Esophagus squamous epithelium (tissue), 5 donors: ENCODE data around the gene CHD6. TPM values are rescaled to one million over a fixed set of nuclear protein-coding genes. Genes with fewer than 3 reads are reported as not detected.

Experiments
- DNase-seq: peaks from one replicate; lab custom pipeline; 2025; lab: John Stamatoyannopoulos, UW
- H3K27ac ChIP-seq, 4 donors: fragments of 200-600 bp; sonication (generic); one replicate each; pipeline ENCODE4 v1.5.1; 2016 to 2019; ENCODE audit warnings: mild to moderate bottlenecking in 1 of 4
- H3K27me3 ChIP-seq, 4 donors: fragments of 200-600 bp; sonication (generic); 1 replicate in 3 of 4; 2 replicates in 1 of 4; pipeline versions ENCODE4 v1.5.1 to v1.6.0; 2017 to 2021; ENCODE audit warnings: antibody characterized with exemption in 1 of 4
- H3K36me3 ChIP-seq, 3 donors: fragments of 200-600 bp; sonication (generic); one replicate each; pipeline ENCODE4 v1.5.1; 2016 to 2019
- H3K4me1 ChIP-seq, 3 donors: fragments of 200-600 bp; sonication (generic); one replicate each; pipeline ENCODE4 v1.5.1; 2017 to 2019
- H3K4me3 ChIP-seq, 4 donors: fragments of 200-600 bp; sonication (generic); 1 replicate in 3 of 4; 2 replicates in 1 of 4; pipeline ENCODE4 v1.5.1; 2016 to 2019; ENCODE audit warnings: mild to moderate bottlenecking in 2 of 4, moderate library complexity in 1 of 4
- H3K9me3 ChIP-seq, 3 donors: fragments of 200-600 bp; sonication (generic); one replicate each; pipeline ENCODE4 v1.5.1; 2016 to 2019
- POLR2A ChIP-seq, 4 donors: fragments of 450-650 bp; IDR thresholded peaks; one replicate each; pipeline ENCODE4 v1.6.1; 2017; ENCODE audit warnings: antibody characterized with exemption in 4 of 4, mild to moderate bottlenecking in 4 of 4, moderate library complexity in 3 of 4
- WGBS, 2 donors: methylation state at CpG; one replicate each; pipeline ENCODE4 v1.1.5; 2018; 5-methylcytosine and 5-hydroxymethylcytosine counted together
- intact Hi-C: fragments of 100-400 bp; cut with DNase I; formaldehyde crosslinking; loops from one replicate; pipeline ENCODE4 v1.15.0; 2022
- total RNA-seq, 4 donors: library from RNA; depleted of rRNA; stranded (reverse); fragments of >200 nt; gene quantifications; one replicate each; pipeline ENCODE4 v1.1.0, GENCODE V29; 2016
- TF ChIP-seq, protein P1 (sequence below), 6 experiments: fragments of 450-650 bp in 4 of 6; fragments of 200-600 bp in 2 of 6; sonication (generic) in 2 of 6; IDR thresholded peaks; one replicate each; pipeline ENCODE4 v1.5.1; 2016 to 2019; ENCODE audit warnings: antibody characterized with exemption in 6 of 6, mild to moderate bottlenecking in 4 of 6, moderate library complexity in 4 of 6
- donor health status: DM: yes; HTN: yes; CAD: no.

The CHD6 gene
- total RNA-seq, 4 donors from 2014 or later: 11.8 to 29.9 (median 17.6) TPM

DNA sequence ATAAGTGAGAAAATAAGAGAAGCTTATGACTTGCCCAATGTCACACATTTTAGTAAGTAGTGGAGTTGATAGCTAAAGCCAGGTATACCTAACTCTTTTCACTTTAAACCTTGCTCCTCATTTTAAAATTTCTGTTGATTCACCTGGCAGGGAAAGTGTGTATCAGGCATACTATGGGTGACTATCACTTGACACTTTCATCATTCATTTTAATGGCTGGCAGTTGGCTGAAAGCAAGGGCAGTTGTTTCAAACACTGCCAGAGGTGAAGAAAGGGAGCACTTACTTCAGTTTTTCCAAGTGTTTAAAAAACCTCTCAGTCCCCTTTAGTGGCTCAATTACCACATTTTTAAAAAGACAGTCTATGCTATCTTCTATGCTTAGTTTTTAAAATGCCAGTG, 173.4 kb downstream of the CHD6 start:
- H3K36me3 ChIP-seq: peaks cover 7 to 100% (median 17%) of the 10 kb centered on the region in 3 donors
- H3K4me1 ChIP-seq: no peaks in the 10 kb centered on the region
- H3K27me3 ChIP-seq: no peaks in the 10 kb centered on the region
- no peaks in the 10 kb centered on the region for H3K9me3 ChIP-seq
- H3K4me3 ChIP-seq: no peak overlapping the region
- TF ChIP-seq, protein P1, sequence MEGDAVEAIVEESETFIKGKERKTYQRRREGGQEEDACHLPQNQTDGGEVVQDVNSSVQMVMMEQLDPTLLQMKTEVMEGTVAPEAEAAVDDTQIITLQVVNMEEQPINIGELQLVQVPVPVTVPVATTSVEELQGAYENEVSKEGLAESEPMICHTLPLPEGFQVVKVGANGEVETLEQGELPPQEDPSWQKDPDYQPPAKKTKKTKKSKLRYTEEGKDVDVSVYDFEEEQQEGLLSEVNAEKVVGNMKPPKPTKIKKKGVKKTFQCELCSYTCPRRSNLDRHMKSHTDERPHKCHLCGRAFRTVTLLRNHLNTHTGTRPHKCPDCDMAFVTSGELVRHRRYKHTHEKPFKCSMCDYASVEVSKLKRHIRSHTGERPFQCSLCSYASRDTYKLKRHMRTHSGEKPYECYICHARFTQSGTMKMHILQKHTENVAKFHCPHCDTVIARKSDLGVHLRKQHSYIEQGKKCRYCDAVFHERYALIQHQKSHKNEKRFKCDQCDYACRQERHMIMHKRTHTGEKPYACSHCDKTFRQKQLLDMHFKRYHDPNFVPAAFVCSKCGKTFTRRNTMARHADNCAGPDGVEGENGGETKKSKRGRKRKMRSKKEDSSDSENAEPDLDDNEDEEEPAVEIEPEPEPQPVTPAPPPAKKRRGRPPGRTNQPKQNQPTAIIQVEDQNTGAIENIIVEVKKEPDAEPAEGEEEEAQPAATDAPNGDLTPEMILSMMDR (IDR thresholded peaks at IDR 0.05): no peak
- no peak for TF ChIP-seq POLR2A (IDR thresholded peaks at IDR 0.05)
- H3K27ac ChIP-seq: no peak overlapping the region
- no peak for DNase-seq
- intact Hi-C loops: no loop called here

DNA sequence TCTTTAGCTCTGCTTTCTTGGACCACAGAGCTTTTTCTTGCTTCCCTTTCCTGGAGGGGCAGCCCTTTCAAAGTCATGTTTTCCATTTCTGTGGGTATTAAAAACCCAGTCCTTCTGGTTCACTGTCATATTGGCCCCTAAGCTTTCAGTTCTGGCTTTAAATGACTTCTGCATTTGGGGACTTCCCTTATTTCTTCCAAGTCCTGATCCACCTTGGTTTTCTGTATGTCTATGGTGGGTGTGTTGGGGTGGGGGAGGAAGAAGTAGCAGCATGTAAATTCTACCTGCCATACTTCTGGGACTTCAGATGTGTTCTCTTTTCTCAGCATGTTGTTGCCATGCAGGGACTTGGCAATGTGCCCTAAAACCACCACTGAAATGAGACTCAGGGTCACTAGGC, 174.5 kb downstream of the CHD6 start:
- DNase-seq: no peak
- H3K36me3 ChIP-seq: peaks cover 10 to 100% (median 23%) of the 10 kb centered on the region in 3 donors
- H3K4me3 ChIP-seq: no peak overlapping the region
- H3K27ac ChIP-seq: no peak overlapping the region
- no peaks in the 10 kb centered on the region for H3K27me3 ChIP-seq
- H3K9me3 ChIP-seq: no peaks in the 10 kb centered on the region
- H3K4me1 ChIP-seq: no peaks in the 10 kb centered on the region
- intact Hi-C loops: no loop called here
- TF ChIP-seq, protein P1 (IDR thresholded peaks at IDR 0.05): no peak
- no peak for TF ChIP-seq POLR2A (IDR thresholded peaks at IDR 0.05)

DNA sequence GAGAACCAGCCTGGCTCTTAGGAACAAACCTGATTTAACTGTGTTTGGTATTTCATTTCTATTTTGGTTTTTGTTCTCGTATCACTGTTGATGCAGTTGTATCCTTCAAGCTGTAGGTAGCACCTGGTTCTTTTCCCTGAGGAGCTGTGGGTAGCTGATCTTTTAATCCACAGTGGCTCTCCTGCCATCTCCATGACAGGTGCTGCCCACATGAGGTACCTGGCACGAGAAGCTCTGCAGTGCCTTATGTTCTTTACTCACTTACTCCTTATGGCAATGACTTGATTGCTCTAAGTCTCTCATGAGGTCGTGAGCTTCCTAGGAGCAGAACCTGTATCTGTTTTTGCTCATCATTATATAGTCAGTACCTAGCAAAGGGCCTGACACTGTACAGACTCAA, 177.3 kb downstream of the CHD6 start:
- Histone ChIP-seq H3K27ac (no peak overlapping the region), H3K27me3 (no peaks in the 10 kb centered on the region), H3K4me1 (no peaks in the 10 kb centered on the region), H3K36me3 (peaks cover 9 to 97% (median 10%) of the 10 kb centered on the region in 3 donors), H3K9me3 (no peaks in the 10 kb centered on the region), H3K4me3 (no peak overlapping the region)
- TF ChIP-seq, protein P1 (IDR thresholded peaks at IDR 0.05): no peak
- no peak for TF ChIP-seq POLR2A (IDR thresholded peaks at IDR 0.05)
- intact Hi-C loops: no loop called here
- WGBS, 2 donors: 70 to 87% methylated on average over 3 of the region's 3 CpGs
- no peak for DNase-seq

DNA sequence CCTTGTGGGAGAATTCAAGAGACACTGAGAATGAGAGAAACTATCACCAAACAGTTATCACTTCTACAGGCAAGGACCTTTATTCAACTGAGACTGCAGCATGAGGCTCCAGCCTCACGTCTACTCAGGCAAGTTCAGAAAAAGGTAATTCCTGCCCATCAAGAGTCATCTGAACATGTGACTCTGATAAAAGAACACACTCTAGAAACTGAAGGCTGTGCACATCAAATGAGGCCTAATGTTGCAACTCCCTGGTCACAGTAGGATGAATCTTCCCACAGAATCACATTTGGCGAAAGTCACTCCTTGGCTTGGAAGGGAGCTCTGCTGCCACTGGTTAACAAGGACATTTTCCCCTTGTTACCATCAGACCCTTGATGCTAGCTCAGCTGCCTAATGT, 180.3 kb downstream of the CHD6 start:
- DNase-seq: no peak
- Histone ChIP-seq H3K27me3 (no peaks in the 10 kb centered on the region), H3K9me3 (no peaks in the 10 kb centered on the region), H3K4me3 (no peak overlapping the region), H3K4me1 (no peaks in the 10 kb centered on the region), H3K27ac (no peak overlapping the region), H3K36me3 (peaks cover 3 to 97% (median 6%) of the 10 kb centered on the region in 3 donors)
- no peak for TF ChIP-seq POLR2A (IDR thresholded peaks at IDR 0.05)
- TF ChIP-seq, protein P1 (IDR thresholded peaks at IDR 0.05): no peak
- intact Hi-C loops: no loop called here
- 38 to 57% methylated on average over 2 of the region's 2 CpGs for WGBS, 2 donors

DNA sequence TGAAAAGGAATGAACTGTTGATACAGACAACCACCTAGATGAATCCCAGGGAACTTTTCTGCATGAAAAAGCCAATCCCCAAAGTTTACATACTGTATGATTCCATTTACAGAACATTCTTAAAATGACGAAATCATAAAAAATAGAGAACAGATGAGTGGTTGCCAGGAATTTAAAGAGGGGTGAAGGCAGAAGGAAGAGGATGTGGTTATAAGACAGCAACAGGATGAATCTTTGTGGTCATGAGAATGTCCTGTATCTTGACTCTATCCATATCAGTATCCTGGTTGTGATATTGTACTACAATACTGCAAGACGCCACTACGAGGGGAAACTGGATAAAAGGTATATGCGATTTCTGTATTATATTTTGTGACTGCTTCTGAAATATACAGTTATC, 181.5 kb downstream of the CHD6 start:
- WGBS, 2 donors: 69 to 88% methylated on average over 4 of the region's 4 CpGs

More for the DNA sequence above, 181.5 kb downstream of the CHD6 start:
- Histone ChIP-seq H3K27me3 (no peaks in the 10 kb centered on the region), H3K27ac (no peak overlapping the region), H3K9me3 (no peaks in the 10 kb centered on the region), H3K4me1 (no peaks in the 10 kb centered on the region), H3K36me3 (peaks cover 3 to 92% (median 6%) of the 10 kb centered on the region in 3 donors), H3K4me3 (no peak overlapping the region)
- intact Hi-C loops: no loop called here
- TF ChIP-seq, protein P1 (IDR thresholded peaks at IDR 0.05): no peak
- no peak for TF ChIP-seq POLR2A (IDR thresholded peaks at IDR 0.05)
- no peak for DNase-seq
